MM.1S (cell line): Measurements from ENCODE around the gene ERFL.

Experiments
- CTCF ChIP-seq: fragments of 300-600 bp; sonication (generic); IDR thresholded peaks from 2 replicates; pipeline ENCODE4 v1.5.1; 2016; ENCODE audit warnings: antibody characterized with exemption, low read length, mixed read lengths
- EZH2 ChIP-seq: fragments of 300-600 bp; sonication (generic); optimal IDR thresholded peaks from 2 replicates; pipeline ENCODE3; 2017; ENCODE audit warnings: low read depth, mild to moderate bottlenecking, antibody characterized with exemption, low read length, mixed read lengths

- TF ChIP-seq CTCF (no peak), EZH2 (no peak)
These were observed 30.3 kb upstream of the ERFL start for GRCh38 chr19:41958367-41959055.
